ENCODE data around the gene TIMM44. TPM values are rescaled to one million over a fixed set of nuclear protein-coding genes. Genes with fewer than 3 reads are reported as not detected.

The TIMM44 gene
- total and polyA plus RNA-seq, 4 donors, result 38.4 to 75.8 (median 53.0) TPM

DNA sequence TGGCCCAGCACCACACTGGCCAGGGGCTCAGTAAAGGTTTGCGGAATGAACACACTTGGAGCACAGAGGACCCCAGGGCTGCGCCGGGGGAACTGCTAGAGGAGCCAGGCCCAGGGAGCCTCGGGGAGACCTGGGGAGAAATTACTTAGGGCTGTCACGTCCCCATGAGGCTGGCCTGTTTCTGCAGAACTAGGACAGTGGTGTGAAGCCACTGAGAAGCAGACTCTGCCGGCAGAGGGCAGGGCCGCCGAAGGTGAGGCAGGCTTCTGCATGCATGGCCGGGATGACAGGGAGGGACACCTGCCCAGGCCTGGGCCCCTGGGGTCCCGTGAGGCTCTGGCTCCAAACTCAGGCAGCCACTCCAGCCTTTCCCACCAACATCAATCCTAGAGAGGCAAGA lies 35.5 kb upstream of the TIMM44 start:
- WGBS, 2 donors, result 86 to 90% methylated on average over 10 of the region's 10 CpGs
- H3K27ac ChIP-seq (ENCODE audit: low read depth in 1 of 2, low read length in 1 of 2), result no peak overlapping the region
- TF ChIP-seq, protein P1, sequence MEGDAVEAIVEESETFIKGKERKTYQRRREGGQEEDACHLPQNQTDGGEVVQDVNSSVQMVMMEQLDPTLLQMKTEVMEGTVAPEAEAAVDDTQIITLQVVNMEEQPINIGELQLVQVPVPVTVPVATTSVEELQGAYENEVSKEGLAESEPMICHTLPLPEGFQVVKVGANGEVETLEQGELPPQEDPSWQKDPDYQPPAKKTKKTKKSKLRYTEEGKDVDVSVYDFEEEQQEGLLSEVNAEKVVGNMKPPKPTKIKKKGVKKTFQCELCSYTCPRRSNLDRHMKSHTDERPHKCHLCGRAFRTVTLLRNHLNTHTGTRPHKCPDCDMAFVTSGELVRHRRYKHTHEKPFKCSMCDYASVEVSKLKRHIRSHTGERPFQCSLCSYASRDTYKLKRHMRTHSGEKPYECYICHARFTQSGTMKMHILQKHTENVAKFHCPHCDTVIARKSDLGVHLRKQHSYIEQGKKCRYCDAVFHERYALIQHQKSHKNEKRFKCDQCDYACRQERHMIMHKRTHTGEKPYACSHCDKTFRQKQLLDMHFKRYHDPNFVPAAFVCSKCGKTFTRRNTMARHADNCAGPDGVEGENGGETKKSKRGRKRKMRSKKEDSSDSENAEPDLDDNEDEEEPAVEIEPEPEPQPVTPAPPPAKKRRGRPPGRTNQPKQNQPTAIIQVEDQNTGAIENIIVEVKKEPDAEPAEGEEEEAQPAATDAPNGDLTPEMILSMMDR (IDR thresholded peaks at IDR 0.05; ENCODE audit: control extremely low read depth, extremely low read depth), result no peak
- H3K9ac ChIP-seq (ENCODE audit: insufficient read depth in 1 of 2, low read length in 2 of 2), result no peak overlapping the region
- ATAC-seq (ENCODE audit: insufficient read depth, low FRiP score), result no peak
- DNase-seq, result no peak
- no peaks in the 10 kb centered on the region for H3K9me3 ChIP-seq (ENCODE audit: control insufficient read depth in 4 of 4, insufficient read depth in 3 of 4, low read length in 3 of 4)
- H3K4me3 ChIP-seq, result no peak overlapping the region
- no peaks in the 10 kb centered on the region for H3K27me3 ChIP-seq (ENCODE audit: control insufficient read depth in 3 of 3, insufficient read depth in 3 of 3, low read length in 2 of 3)
- peaks cover 13 to 64% (median 39%) of the 10 kb centered on the region in 4 donors for H3K36me3 ChIP-seq (ENCODE audit: control insufficient read depth in 4 of 4, insufficient read depth in 4 of 4, low read length in 4 of 4)
- H3K4me1 ChIP-seq (ENCODE audit: control insufficient read depth in 5 of 5, insufficient read depth in 5 of 5, low read length in 5 of 5), result no peaks in the 10 kb centered on the region

DNA sequence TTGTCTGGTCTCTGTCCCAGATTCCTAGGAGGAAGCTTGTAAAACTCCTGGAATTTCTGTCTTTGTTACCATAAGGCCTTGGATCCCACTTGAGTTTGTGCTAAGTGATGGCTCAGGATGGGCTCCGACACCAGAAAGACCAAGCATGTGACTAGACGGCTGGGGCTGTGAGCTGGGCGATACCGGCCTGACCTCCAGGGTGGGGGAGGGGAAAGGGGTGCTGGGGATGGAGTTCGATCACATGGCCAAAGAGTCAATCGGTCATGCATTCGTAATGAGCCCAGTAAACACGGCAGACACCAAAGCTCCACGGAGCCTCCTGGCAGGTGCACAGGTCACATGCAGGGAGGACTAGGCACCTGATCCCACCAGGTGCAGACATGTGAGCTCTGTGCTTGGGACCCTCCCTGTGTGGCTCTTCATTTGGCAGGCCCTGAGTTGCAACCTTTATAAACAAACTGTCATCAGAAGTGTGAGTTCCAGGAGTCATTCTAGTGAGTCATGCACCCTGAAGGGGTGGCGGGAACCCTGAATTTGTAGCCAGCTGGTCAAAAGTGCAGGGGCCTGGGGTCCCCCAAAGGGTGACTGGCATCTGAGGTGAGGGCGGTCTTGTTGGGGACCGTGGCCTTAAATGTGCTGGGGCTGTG lies 34.8 kb upstream of the TIMM44 start:
- Histone ChIP-seq H3K9ac (ENCODE audit: insufficient read depth in 1 of 2, low read length in 2 of 2) (no peak overlapping the region), H3K27ac (ENCODE audit: low read depth in 1 of 2, low read length in 1 of 2) (no peak overlapping the region)
- DNase-seq, result no peak

DNA sequence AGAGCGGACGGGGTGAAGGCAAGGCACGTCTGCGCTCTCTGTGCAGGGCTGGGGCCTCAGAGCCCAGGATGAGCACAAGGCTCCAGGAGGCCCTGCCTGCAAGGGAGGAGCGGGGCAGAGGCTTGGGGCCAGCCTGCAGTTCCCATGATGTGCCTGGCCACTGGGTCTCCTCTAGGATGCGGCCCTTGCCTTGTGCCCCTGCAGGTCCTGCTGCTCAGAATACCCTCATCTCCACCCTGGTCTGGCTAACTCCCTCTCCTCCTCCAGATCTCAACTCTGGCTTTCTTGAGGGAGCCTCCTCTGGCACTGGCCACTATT lies 34.2 kb upstream of the TIMM44 start:
- Histone ChIP-seq H3K27me3 (ENCODE audit: control insufficient read depth in 3 of 3, insufficient read depth in 3 of 3, low read length in 2 of 3) (no peaks in the 10 kb centered on the region), H3K9me3 (ENCODE audit: control insufficient read depth in 4 of 4, insufficient read depth in 3 of 4, low read length in 3 of 4) (no peaks in the 10 kb centered on the region), H3K27ac (ENCODE audit: low read depth in 1 of 2, low read length in 1 of 2) (no peak overlapping the region), H3K9ac (ENCODE audit: insufficient read depth in 1 of 2, low read length in 2 of 2) (no peak overlapping the region), H3K4me1 (ENCODE audit: control insufficient read depth in 5 of 5, insufficient read depth in 5 of 5, low read length in 5 of 5) (no peaks in the 10 kb centered on the region), H3K4me3 (no peak overlapping the region), H3K36me3 (ENCODE audit: control insufficient read depth in 4 of 4, insufficient read depth in 4 of 4, low read length in 4 of 4) (peaks cover 13 to 60% (median 38%) of the 10 kb centered on the region in 4 donors)
- 97% methylated on average over 6 of the region's 6 CpGs for whole genome bisulfite sequencing, 2 donors
- TF ChIP-seq, protein P1 (IDR thresholded peaks at IDR 0.05; ENCODE audit: control extremely low read depth, extremely low read depth), result no peak
- no peak for ATAC-seq (ENCODE audit: insufficient read depth, low FRiP score)
- DNase-seq, result no peak

More for the DNA sequence above, 34.8 kb upstream of the TIMM44 start:
- Histone ChIP-seq H3K9me3 (ENCODE audit: control insufficient read depth in 4 of 4, insufficient read depth in 3 of 4, low read length in 3 of 4) (no peaks in the 10 kb centered on the region), H3K27me3 (ENCODE audit: control insufficient read depth in 3 of 3, insufficient read depth in 3 of 3, low read length in 2 of 3) (no peaks in the 10 kb centered on the region), H3K36me3 (ENCODE audit: control insufficient read depth in 4 of 4, insufficient read depth in 4 of 4, low read length in 4 of 4) (peaks cover 13 to 64% (median 41%) of the 10 kb centered on the region in 4 donors), H3K4me1 (ENCODE audit: control insufficient read depth in 5 of 5, insufficient read depth in 5 of 5, low read length in 5 of 5) (no peaks in the 10 kb centered on the region), H3K4me3 (no peak overlapping the region)
- 87 to 94% methylated on average over 12 of the region's 12 CpGs for WGBS, 2 donors
- ATAC-seq (ENCODE audit: insufficient read depth, low FRiP score), result no peak
- TF ChIP-seq, protein P1 (IDR thresholded peaks at IDR 0.05; ENCODE audit: control extremely low read depth, extremely low read depth), result no peak

All from lung (tissue), 12 donors.